ELF-1 (cell line): ENCODE measurements around the gene FGF14.

Source experiments
- DNase-seq: peaks from one replicate; pipeline ENCODE4 v3.0.0-alpha.2; 2016; ENCODE audit warnings: low read depth, low spot score

Gene FGF14

GRCh38 chr13:101728615-101729014 is 673.2 kb downstream of the FGF14 start:
- no peak for DNase-seq

GRCh38 chr13:101728021-101728420 is 673.8 kb downstream of the FGF14 start:
- DNase-seq: no peak

- DNase-seq: no peak
Observed at GRCh38 chr13:101727118-101727517, 674.7 kb downstream of the FGF14 start.

- no peak for DNase-seq
Observed at GRCh38 chr13:101726681-101727080, 675.2 kb downstream of the FGF14 start.

GRCh38 chr13:101718496-101718895 is 683.4 kb downstream of the FGF14 start:
- no peak for DNase-seq

GRCh38 chr13:101717353-101717752 is 684.5 kb downstream of the FGF14 start:
- DNase-seq: no peak

GRCh38 chr13:101714195-101714594 is 687.7 kb downstream of the FGF14 start:
- DNase-seq: no peak

- DNase-seq: no peak
Observed at GRCh38 chr13:101712026-101712348, 689.9 kb downstream of the FGF14 start.

- DNase-seq: no peak
Observed at GRCh38 chr13:101711307-101712025, 690.4 kb downstream of the FGF14 start.

- DNase-seq: no peak
Observed at GRCh38 chr13:101709952-101710351, 691.9 kb downstream of the FGF14 start.

- DNase-seq: no peak
Observed at GRCh38 chr13:101708115-101708514, 693.7 kb downstream of the FGF14 start.

- DNase-seq: no peak
Observed at GRCh38 chr13:101707659-101708058, 694.2 kb downstream of the FGF14 start.

- DNase-seq: no peak
Observed at GRCh38 chr13:101706651-101707050, 695.2 kb downstream of the FGF14 start.

GRCh38 chr13:101703838-101704237 is 698.0 kb downstream of the FGF14 start:
- peak; percentile 4 for DNase-seq

- DNase-seq: no peak
Observed at GRCh38 chr13:101703081-101703480, 698.8 kb downstream of the FGF14 start.

GRCh38 chr13:101700598-101700997 is 701.2 kb downstream of the FGF14 start:
- no peak for DNase-seq

GRCh38 chr13:101698400-101698799 is 703.4 kb downstream of the FGF14 start:
- no peak for DNase-seq

- no peak for DNase-seq
Observed at GRCh38 chr13:101697745-101698144, 704.1 kb downstream of the FGF14 start.

- DNase-seq: no peak
Observed at GRCh38 chr13:101695870-101696516, 705.9 kb downstream of the FGF14 start.

- no peak for DNase-seq
Observed at GRCh38 chr13:101691341-101691860, 710.4 kb downstream of the FGF14 start.

GRCh38 chr13:101690871-101691270 is 711.0 kb downstream of the FGF14 start:
- no peak for DNase-seq

GRCh38 chr13:101686003-101686402 is 715.8 kb downstream of the FGF14 start:
- DNase-seq: no peak

- no peak for DNase-seq
Observed at GRCh38 chr13:101681834-101682233, 720.0 kb downstream of the FGF14 start.
